CD8-positive, alpha-beta memory T cell (primary cell): ENCODE measurements around the gene GSG1L. TPM values are rescaled to one million over a fixed set of nuclear protein-coding genes. Genes with fewer than 3 reads are reported as not detected.

Experiments used
- CTCF ChIA-PET: fragments of 350-600 bp; sonication (Branson Sonifier 250); formaldehyde crosslinking; loops from one replicate; lab custom pipeline; 2021; ENCODE audit warnings: antibody characterized with exemption; lab: Charles Lee
- POLR2A ChIA-PET: fragments of 350-600 bp; sonication (Branson Sonifier 250); formaldehyde crosslinking; loops from one replicate; lab custom pipeline; 2021; ENCODE audit warnings: antibody characterized with exemption; lab: Charles Lee
- DNase-seq, 5 donors: peaks; one replicate each; pipeline versions ENCODE4 v3.0.0 to v3.0.0-alpha.2; 2020 to 2022; ENCODE audit warnings: mixed read lengths in 1 of 5
- H3K27ac ChIP-seq: one replicate; pipeline ENCODE4 v1.7.0; 2013; ENCODE audit warnings: low read depth, mild to moderate bottlenecking, low read length, moderate library complexity
- H3K27me3 ChIP-seq: 2 replicates; pipeline ENCODE4 v1.7.0; 2013; ENCODE audit warnings: low read length, mild to moderate bottlenecking; ENCODE audit not compliant: insufficient read depth, poor library complexity, severe bottlenecking
- H3K36me3 ChIP-seq: 2 replicates; pipeline ENCODE4 v1.7.0; 2013; ENCODE audit warnings: mild to moderate bottlenecking, low read length, moderate library complexity; ENCODE audit not compliant: insufficient read depth
- H3K4me1 ChIP-seq: 2 replicates; pipeline ENCODE4 v1.7.0; 2013; ENCODE audit warnings: mild to moderate bottlenecking, low read length, moderate library complexity; ENCODE audit not compliant: insufficient read depth
- H3K4me3 ChIP-seq: 2 replicates; pipeline ENCODE4 v1.7.0; 2013; ENCODE audit warnings: mild to moderate bottlenecking, low read length
- H3K9me3 ChIP-seq: 2 replicates; pipeline ENCODE4 v1.7.0; 2013; ENCODE audit warnings: mild to moderate bottlenecking, low read length
- H3K27ac Mint-ChIP-seq, 8 donors: one replicate each; pipeline ENCODE4 v1.8.0; 2020 to 2021; ENCODE audit warnings: mixed read lengths in 8 of 8, mild to moderate bottlenecking in 6 of 8, inconsistent platforms in 3 of 8, moderate library complexity in 3 of 8
- H3K27me3 Mint-ChIP-seq, 2 donors: one replicate each; pipeline ENCODE4 v1.8.0; 2020 to 2021; ENCODE audit warnings: mixed read lengths in 2 of 2, mild to moderate bottlenecking in 1 of 2, moderate library complexity in 1 of 2
- H3K36me3 Mint-ChIP-seq, 3 donors: one replicate each; pipeline ENCODE4 v1.8.0; 2020 to 2021; ENCODE audit warnings: mixed read lengths in 3 of 3, inconsistent platforms in 1 of 3, mild to moderate bottlenecking in 1 of 3
- H3K4me1 Mint-ChIP-seq, 3 donors: one replicate each; pipeline ENCODE4 v1.8.0; 2020 to 2021; ENCODE audit warnings: mixed read lengths in 3 of 3, inconsistent platforms in 1 of 3, mild to moderate bottlenecking in 1 of 3
- H3K4me3 Mint-ChIP-seq, 7 donors: one replicate each; pipeline ENCODE4 v1.8.0; 2020 to 2021; ENCODE audit warnings: mixed read lengths in 7 of 7, mild to moderate bottlenecking in 6 of 7, moderate library complexity in 4 of 7, inconsistent platforms in 2 of 7
- H3K9me3 Mint-ChIP-seq, 5 donors: one replicate each; pipeline ENCODE4 v1.8.0; 2020 to 2022; ENCODE audit warnings: mixed read lengths in 5 of 5, mild to moderate bottlenecking in 3 of 5, moderate library complexity in 2 of 5, inconsistent platforms in 1 of 5
- polyA plus RNA-seq: library from polyadenylated mRNA; unstranded; fragments of 300-500 nt; fragmentation: Illumina TruSeq; gene quantifications from one replicate; pipeline ENCODE4 v1.2.3, GENCODE V29; 2021
- total RNA-seq, 2 experiments: library from RNA; stranded (reverse); gene quantifications; one replicate each; pipeline ENCODE4 v1.2.3, GENCODE V29; 2021

The GSG1L gene
- total and polyA plus RNA-seq, 3 experiments from 2014 or later, result 0.18 TPM; not detected in 2

DNA sequence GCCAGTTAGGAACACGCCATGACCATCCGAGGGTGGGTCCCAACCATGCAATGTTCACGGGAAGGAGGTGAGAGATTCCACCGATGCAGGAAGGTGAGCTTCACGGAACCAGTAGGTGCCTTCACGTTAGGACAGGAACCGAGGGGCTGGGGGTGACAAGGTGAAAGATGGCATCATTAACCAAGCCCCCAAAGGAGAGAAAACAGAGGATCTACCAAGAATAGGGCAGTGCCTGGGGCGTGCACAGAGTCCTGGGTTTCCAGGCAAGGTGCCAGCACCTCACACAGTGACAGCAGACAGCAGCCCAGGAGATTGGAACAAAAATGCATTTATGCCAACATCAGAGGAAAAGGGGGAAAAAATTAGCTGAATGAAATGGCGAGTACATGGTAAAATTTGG lies 137.9 kb downstream of the GSG1L start:
- POLR2A ChIA-PET, result no interaction called here
- Mint-ChIP-seq H3K27me3 (peaks cover 35 to 73% of the 10 kb centered on the region in 2 donors), H3K4me1 (no peaks in the 10 kb centered on the region), H3K9me3 (peaks cover 0 to 2% (median 0%) of the 10 kb centered on the region in 5 donors), H3K27ac (peak overlapping the region in 1 of 8 donors; percentile 44), H3K4me3 (no peak overlapping the region), H3K36me3 (no peaks in the 10 kb centered on the region)
- Histone ChIP-seq H3K27me3 (no peaks in the 10 kb centered on the region), H3K36me3 (no peaks in the 10 kb centered on the region), H3K4me3 (no peak overlapping the region), H3K27ac (no peak overlapping the region), H3K9me3 (no peaks in the 10 kb centered on the region), H3K4me1 (no peaks in the 10 kb centered on the region)
- DNase-seq, result no peak
- CTCF ChIA-PET, result no interaction called here

DNA sequence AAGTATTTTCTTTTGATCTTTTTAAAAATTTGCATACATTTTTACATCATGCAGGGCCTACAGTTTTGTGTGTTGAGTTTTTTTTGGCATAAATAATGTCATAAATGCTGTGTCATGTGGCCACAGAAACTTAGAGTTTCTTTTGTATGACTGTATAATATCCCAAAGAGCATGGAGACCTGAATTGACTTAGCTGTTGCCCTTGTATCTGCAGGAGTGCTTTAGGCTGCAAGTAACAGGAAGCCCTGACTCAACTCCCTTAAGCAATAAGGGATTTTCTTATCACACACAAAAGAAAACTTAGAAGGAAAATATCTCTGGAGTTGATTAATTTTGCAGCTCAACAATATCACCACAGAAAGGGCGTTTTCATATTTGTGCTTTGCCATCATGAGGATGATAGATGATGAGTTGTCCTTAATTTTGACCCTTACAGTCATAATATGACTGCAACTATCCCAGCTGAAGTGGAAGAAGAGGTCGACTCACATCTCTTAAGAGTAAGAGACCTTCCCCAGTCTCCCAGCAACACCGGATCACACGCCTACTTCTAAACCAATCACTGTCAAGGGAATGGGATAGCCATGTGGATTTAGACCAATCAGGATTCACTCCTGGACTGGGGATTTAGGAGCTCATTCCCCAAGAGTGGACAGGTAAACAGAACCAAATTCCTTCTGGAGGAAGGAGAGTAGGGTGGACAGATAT lies 138.9 kb downstream of the GSG1L start:
- no peaks in the 10 kb centered on the region for H3K4me1 Mint-ChIP-seq
- CTCF ChIA-PET, result no interaction called here
- Histone ChIP-seq H3K9me3 (no peaks in the 10 kb centered on the region), H3K4me3 (no peak overlapping the region), H3K27me3 (no peaks in the 10 kb centered on the region), H3K36me3 (no peaks in the 10 kb centered on the region), H3K4me1 (no peaks in the 10 kb centered on the region), H3K27ac (no peak overlapping the region)
- no peak for DNase-seq
- H3K36me3 Mint-ChIP-seq, result no peaks in the 10 kb centered on the region
- peaks cover 0 to 2% (median 0%) of the 10 kb centered on the region in 5 donors for H3K9me3 Mint-ChIP-seq
- H3K4me3 Mint-ChIP-seq, result no peak overlapping the region
- POLR2A ChIA-PET, result no interaction called here
- no peak overlapping the region for H3K27ac Mint-ChIP-seq
- H3K27me3 Mint-ChIP-seq, result peaks cover 39 to 70% of the 10 kb centered on the region in 2 donors

- H3K36me3 ChIP-seq, result no peaks in the 10 kb centered on the region
- H3K27ac Mint-ChIP-seq, result no peak overlapping the region
- H3K4me1 ChIP-seq, result no peaks in the 10 kb centered on the region
- H3K9me3 Mint-ChIP-seq, result peaks cover 0 to 2% (median 0%) of the 10 kb centered on the region in 5 donors
- no peak overlapping the region for H3K4me3 ChIP-seq
- H3K27me3 Mint-ChIP-seq, result peaks cover 39 to 70% of the 10 kb centered on the region in 2 donors
- POLR2A ChIA-PET, result no interaction called here
- no peaks in the 10 kb centered on the region for H3K27me3 ChIP-seq
- CTCF ChIA-PET, result no interaction called here
- no peak for DNase-seq
- H3K4me1 Mint-ChIP-seq, result no peaks in the 10 kb centered on the region
- H3K36me3 Mint-ChIP-seq, result no peaks in the 10 kb centered on the region
- no peak overlapping the region for H3K4me3 Mint-ChIP-seq
- H3K27ac ChIP-seq, result no peak overlapping the region
- H3K9me3 ChIP-seq, result no peaks in the 10 kb centered on the region
Observed at GRCh38 chr16:27923751-27924150, 139.8 kb downstream of the GSG1L start.

GRCh38 chr16:27922433-27922832 lies 141.1 kb downstream of the GSG1L start:
- CTCF ChIA-PET, result no interaction called here
- Mint-ChIP-seq H3K27ac (no peak overlapping the region), H3K9me3 (peaks cover 0 to 2% (median 0%) of the 10 kb centered on the region in 5 donors), H3K36me3 (no peaks in the 10 kb centered on the region), H3K4me3 (no peak overlapping the region), H3K27me3 (peaks cover 35 to 63% of the 10 kb centered on the region in 2 donors), H3K4me1 (no peaks in the 10 kb centered on the region)
- DNase-seq, result no peak
- Histone ChIP-seq H3K4me3 (no peak overlapping the region), H3K4me1 (no peaks in the 10 kb centered on the region), H3K27ac (no peak overlapping the region), H3K27me3 (no peaks in the 10 kb centered on the region), H3K9me3 (no peaks in the 10 kb centered on the region), H3K36me3 (no peaks in the 10 kb centered on the region)
- POLR2A ChIA-PET, result no interaction called here

DNA sequence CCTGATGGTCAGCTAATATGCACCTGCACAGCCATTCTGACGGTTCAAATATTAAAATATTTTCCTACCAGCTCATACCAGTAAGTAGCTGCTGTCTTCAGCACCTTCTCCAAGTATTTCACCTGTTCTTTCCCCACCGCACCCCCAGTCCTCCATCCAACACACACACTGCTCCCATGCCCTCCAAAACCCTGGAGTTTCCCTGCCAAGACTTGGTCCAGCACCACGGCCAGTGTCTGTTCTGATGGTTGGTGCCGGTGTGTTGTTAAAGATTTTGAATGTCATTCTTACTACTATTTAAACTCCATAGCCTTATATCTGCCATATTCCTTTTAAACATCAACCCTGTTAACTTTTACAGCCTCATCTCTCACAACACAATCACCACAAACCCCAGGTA lies 142.4 kb downstream of the GSG1L start:
- H3K4me1 Mint-ChIP-seq, result no peaks in the 10 kb centered on the region
- no peaks in the 10 kb centered on the region for H3K36me3 Mint-ChIP-seq
- CTCF ChIA-PET, result no interaction called here
- H3K36me3 ChIP-seq, result no peaks in the 10 kb centered on the region
- H3K27me3 ChIP-seq, result no peaks in the 10 kb centered on the region
- peaks cover 0 to 2% (median 0%) of the 10 kb centered on the region in 5 donors for H3K9me3 Mint-ChIP-seq
- H3K27ac Mint-ChIP-seq, result no peak overlapping the region
- H3K9me3 ChIP-seq, result no peaks in the 10 kb centered on the region
- no peak for DNase-seq
- no peak overlapping the region for H3K27ac ChIP-seq
- POLR2A ChIA-PET, result no interaction called here
- no peaks in the 10 kb centered on the region for H3K4me1 ChIP-seq
- no peak overlapping the region for H3K4me3 ChIP-seq
- no peak overlapping the region for H3K4me3 Mint-ChIP-seq
- peaks cover 34 to 68% of the 10 kb centered on the region in 2 donors for H3K27me3 Mint-ChIP-seq

GRCh38 chr16:27920391-27920891 lies 143.1 kb downstream of the GSG1L start:
- DNase-seq, result no peak
- POLR2A ChIA-PET, result no interaction called here
- no peaks in the 10 kb centered on the region for H3K4me1 ChIP-seq
- H3K36me3 ChIP-seq, result no peaks in the 10 kb centered on the region
- H3K27me3 ChIP-seq, result no peaks in the 10 kb centered on the region
- H3K27me3 Mint-ChIP-seq, result peaks cover 30 to 62% of the 10 kb centered on the region in 2 donors
- H3K27ac ChIP-seq, result no peak overlapping the region
- no peak overlapping the region for H3K4me3 ChIP-seq
- H3K4me3 Mint-ChIP-seq, result no peak overlapping the region
- H3K27ac Mint-ChIP-seq, result no peak overlapping the region
- CTCF ChIA-PET, result no interaction called here
- peaks cover 0 to 2% (median 0%) of the 10 kb centered on the region in 5 donors for H3K9me3 Mint-ChIP-seq
- no peaks in the 10 kb centered on the region for H3K4me1 Mint-ChIP-seq
- no peaks in the 10 kb centered on the region for H3K36me3 Mint-ChIP-seq
- H3K9me3 ChIP-seq, result no peaks in the 10 kb centered on the region

DNA sequence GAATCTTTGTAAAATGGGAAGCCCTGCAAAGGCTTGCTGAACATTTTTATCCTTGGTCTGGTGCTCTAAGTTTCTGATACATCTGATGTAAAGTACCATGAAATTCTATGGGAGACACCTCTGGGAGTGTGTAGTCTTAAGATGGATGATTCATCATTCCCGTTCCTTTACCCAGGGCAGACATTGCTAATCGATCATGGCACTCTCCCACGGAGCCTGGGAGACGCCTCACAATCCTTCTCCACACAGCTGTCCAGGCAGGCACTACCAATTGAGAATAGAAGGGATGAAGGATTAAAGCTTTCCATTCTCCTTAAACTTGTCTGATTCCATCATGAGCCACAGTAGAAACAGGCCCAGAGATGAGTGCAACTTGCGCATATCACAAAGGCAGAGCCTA lies 144.8 kb downstream of the GSG1L start:
- Histone ChIP-seq H3K27ac (no peak overlapping the region), H3K36me3 (no peaks in the 10 kb centered on the region), H3K9me3 (no peaks in the 10 kb centered on the region), H3K27me3 (no peaks in the 10 kb centered on the region), H3K4me1 (no peaks in the 10 kb centered on the region), H3K4me3 (no peak overlapping the region)
- Mint-ChIP-seq H3K4me3 (no peak overlapping the region), H3K9me3 (peaks cover 0 to 2% (median 0%) of the 10 kb centered on the region in 5 donors), H3K27ac (no peak overlapping the region), H3K36me3 (no peaks in the 10 kb centered on the region), H3K27me3 (peaks cover 27 to 56% of the 10 kb centered on the region in 2 donors), H3K4me1 (no peaks in the 10 kb centered on the region)
- ChIA-PET CTCF (no interaction called here), POLR2A (no interaction called here)
- no peak for DNase-seq

DNA sequence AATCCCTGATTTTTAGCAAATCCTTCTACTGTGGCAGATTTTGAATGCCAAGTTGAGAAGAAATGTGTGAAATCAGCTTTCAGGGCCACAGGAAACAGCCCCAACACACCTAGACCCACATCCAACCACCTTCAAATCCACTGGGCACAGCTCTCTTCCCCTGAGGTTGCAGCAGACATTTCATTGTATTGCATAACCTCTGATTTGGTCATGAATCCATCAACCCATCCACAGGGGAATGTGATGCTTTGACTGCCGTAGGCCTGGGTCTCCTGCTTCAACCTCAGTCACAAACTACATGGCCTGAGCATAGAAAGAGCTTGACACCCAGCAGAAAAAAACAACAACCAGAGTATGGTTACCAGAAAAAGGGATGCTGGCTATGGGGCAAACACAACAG lies 145.6 kb downstream of the GSG1L start:
- H3K4me3 ChIP-seq, result no peak overlapping the region

More for the DNA sequence above, 145.6 kb downstream of the GSG1L start:
- H3K4me3 Mint-ChIP-seq, result no peak overlapping the region
- H3K27ac Mint-ChIP-seq, result peak overlapping the region in 1 of 8 donors; percentile 78
- Histone ChIP-seq H3K4me1 (no peaks in the 10 kb centered on the region), H3K27me3 (no peaks in the 10 kb centered on the region), H3K9me3 (no peaks in the 10 kb centered on the region), H3K36me3 (no peaks in the 10 kb centered on the region), H3K27ac (no peak overlapping the region)
- H3K4me1 Mint-ChIP-seq, result no peaks in the 10 kb centered on the region
- no peaks in the 10 kb centered on the region for H3K36me3 Mint-ChIP-seq
- DNase-seq, result no peak
- ChIA-PET CTCF (no interaction called here), POLR2A (no interaction called here)
- H3K9me3 Mint-ChIP-seq, result peaks cover 0 to 4% (median 0%) of the 10 kb centered on the region in 5 donors
- peaks cover 27 to 60% of the 10 kb centered on the region in 2 donors for H3K27me3 Mint-ChIP-seq
